GM19438 (cell line): ENCODE data around the gene MTPN.

Source experiments
- ATAC-seq: cut with Tn5 transposase; IDR thresholded peaks from one replicate; pipeline ENCODE4 v1.9.1; 2021; ENCODE audit warnings: low read depth; ENCODE audit not compliant: unreplicated experiment

MTPN gene

DNA sequence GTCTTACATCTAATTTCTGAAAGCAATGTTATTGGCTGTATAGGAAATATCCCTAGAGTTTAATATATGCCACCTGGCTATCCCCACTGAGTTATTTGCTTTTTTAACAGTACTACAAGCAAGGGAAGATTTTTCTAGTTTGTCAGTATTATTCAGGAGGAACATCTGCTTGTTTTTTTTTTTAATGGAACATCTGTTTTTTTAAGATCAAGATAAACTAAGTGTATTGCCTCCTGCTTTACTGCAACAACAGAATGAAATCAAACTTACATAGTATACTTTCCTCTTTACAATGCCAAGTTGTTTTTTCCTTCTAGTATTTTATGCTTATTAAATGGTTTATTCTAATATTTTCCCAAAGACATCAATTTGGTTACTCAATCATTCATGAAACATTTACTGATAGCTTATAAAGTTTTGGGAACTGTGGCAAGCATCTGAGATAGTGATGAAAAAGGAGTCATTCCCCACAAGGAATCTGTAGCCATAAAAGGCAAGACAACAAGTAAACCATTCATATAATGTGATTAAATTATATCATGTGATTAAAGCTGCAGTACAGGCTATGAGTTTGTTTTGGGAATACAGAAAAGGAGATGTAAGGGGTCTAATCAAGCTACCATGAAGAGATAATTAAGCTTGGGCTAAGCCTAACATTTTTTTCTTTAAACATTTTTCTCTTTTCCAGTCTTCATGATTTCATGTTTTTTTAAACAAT lies 17.4 kb downstream of the MTPN start:
- no peak for ATAC-seq

DNA sequence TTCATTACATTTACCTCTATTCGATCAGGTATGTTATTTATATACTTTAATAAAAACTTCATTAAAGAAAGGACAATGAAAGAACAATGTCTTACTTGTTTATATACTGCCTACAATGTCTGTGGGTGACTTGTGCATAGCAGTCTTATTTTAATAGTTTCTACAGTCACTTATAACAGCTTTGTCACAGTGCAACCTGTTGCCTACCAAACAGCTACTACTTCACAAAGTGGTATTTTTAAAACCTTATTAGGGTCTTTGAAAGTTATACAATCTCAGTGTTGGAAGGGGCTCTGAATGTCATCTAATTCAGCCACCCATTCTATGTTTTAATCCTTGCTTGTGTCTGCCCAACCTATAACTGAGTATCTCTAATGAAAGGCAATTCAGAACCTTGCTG lies 19.0 kb downstream of the MTPN start:
- ATAC-seq, result no peak

DNA sequence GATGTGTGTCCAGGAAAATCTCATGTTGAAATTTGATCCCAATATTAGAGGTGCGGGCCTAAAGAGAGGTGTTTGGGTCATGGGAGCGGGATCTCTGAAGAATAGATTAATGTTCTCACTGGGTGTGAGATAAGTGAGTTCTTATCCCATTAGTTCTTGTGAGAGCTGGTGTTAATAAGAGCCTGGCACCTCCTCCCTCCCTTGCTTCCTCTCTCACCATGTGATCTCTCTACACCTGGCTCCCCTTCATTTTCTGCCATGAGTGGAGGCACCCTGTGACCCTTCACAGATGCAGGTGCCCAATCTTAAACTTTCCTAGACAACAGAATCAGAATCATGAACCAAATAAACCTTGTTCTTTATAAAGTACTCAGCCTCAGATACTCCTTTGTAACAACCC lies 19.5 kb downstream of the MTPN start:
- no peak for ATAC-seq

DNA sequence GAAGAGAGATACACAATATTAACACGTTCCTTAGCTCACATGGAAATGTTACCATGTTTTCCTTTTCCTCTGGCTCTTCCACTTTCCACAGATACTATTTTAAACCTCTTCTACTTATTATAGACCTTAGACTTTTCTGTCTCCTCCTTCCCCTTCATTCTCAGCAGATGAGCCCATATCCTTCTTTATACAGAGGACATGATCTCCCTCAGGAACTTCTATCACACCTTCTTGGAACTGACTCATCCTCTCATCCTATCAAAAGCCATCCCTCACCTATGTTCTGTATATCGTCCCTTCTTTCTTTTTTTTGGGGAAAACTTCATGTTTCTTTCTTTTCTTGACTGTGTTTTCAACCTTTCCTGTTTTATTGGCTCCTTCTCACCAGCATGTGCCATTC lies 20.8 kb downstream of the MTPN start:
- ATAC-seq, result no peak

DNA sequence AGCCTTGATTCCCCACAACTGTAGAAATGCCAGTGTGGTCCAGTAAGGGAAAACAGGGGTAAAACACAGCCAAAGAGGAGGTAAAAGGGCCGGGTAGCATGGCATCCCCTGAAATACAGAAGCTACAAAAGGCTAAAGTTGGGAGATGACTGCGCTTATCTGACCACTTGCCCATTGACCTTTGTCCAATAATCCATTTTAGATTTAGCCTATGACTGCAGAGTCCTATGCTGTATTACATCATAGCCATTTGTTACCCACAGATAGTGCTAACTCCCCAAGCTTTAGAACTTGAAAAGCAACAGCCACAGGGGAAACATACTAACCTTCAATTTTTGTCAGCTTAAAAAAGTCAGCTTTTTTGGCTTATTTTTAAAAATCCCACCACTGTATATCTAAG lies 26.2 kb downstream of the MTPN start:
- no peak for ATAC-seq

DNA sequence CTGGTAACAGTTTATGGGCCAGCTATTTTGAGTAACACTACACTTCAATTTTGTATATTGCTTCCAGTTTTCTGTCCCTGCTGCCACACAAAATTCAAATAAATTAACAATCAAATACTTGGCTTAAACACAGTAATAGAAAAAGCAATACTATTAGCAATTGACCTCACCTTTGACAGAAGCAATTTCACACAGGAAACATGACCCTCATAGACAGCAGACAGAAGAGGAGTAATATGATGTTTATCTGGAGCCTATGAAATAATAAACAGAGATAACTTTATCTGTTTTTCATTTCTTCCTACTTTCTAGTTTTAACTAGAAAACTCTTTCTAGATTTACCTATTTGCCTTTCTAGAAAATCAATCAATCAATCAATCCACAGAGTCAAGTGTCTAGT lies 26.7 kb downstream of the MTPN start:
- ATAC-seq, result no peak

DNA sequence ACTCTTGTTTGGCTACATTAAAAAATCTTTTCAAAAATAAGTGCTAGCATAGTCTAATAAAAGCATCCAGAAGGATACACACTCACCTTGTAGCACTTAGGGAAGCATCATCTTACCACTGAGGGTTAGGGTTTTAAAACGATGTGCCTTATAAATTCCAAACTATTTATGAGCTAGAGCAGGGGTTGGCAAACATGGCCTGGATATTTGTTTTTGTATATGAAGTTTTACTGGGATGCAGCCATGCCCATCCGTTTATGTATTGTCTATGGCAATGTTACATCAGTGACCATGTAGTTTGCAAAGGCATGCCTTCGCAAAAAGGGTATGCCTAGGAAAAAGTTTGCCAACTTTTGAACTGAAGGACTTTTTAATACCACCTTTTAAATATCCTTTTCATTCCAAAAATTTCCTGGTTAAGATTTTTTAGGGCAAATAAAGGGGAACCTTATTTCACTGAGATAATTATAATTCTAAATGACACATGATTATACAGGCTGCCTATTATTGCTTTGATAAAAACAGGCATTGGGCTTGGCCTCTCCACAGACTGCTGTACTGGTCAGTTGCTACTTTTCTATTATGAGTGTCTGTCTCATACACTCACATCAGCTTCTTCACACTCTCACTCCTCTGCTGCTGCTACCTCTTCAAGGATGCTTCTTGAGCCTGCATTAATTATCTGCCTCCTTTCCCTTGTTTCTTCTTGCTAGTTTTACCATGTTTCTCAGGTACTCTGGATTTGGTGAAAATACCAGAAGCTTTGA lies 30.7 kb downstream of the MTPN start:
- ATAC-seq, result no peak

DNA sequence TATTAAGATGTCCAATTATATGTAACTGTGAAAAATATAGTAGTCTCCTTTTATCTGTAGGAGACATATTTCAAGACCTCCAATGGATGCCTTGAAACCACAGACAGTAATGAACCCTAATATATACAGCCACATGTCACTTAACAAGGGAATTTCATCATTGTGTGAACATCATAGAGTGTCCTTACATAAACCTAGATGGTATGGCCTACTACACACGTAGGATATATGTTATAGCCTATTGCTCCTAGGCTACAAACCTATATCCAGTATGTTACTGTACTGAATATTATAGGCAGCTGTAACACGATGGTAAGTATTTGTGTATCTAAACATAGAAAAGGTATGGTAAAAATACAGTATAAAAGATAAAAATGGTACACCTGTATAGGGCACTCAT lies 32.4 kb downstream of the MTPN start:
- no peak for ATAC-seq

DNA sequence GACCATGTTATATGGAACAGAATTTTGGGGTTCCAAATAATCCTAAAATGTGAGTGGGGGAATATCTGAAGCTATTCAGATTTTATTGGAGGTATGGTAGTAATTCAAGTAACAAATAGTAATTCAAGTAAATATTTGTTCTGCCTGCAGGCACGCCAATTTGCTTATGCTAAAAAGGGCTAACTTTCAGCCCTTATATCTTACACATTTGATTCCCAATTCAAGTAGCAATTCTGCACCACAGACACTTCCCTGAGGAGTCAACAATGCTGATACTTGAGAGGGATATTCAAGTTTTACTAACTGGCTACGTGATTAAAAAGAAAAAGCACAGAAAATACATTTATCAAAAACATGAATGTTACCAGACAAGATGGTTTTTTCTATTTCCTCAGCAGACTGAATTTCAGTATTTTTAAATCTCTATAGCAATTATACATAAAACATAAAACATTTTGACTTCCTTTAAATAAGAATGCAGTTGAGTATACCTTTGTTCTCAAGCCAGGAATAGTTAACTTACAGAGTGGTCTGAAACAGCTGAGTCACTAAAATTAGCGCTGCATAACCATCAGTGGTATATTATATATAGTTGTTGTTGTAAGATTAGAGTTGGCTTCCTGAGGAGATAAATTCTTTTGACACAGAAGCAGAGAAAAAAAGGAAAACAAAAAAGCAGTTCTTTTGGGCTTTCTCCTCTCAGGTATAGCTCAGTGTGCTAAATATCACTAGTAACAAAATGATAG lies 33.9 kb downstream of the MTPN start:
- no peak for ATAC-seq

DNA sequence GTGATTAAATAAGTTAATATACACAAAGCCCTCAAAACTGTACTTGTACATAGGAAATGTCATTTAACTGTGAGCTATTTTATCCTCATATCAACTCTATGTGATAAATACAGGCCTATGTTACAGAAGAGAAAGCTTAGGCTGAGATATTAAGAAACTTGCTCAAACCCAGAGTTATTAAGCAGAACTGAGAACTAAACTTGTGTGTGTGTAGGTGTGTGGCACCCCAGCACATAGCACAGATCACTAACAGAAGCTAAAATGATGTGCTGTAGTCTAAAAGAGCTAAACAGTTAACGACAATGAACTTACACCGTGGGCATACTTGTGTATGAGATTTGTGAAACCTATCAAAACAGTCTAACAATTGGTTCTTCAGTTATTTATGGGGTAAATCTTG lies 34.5 kb downstream of the MTPN start:
- ATAC-seq, result no peak

DNA sequence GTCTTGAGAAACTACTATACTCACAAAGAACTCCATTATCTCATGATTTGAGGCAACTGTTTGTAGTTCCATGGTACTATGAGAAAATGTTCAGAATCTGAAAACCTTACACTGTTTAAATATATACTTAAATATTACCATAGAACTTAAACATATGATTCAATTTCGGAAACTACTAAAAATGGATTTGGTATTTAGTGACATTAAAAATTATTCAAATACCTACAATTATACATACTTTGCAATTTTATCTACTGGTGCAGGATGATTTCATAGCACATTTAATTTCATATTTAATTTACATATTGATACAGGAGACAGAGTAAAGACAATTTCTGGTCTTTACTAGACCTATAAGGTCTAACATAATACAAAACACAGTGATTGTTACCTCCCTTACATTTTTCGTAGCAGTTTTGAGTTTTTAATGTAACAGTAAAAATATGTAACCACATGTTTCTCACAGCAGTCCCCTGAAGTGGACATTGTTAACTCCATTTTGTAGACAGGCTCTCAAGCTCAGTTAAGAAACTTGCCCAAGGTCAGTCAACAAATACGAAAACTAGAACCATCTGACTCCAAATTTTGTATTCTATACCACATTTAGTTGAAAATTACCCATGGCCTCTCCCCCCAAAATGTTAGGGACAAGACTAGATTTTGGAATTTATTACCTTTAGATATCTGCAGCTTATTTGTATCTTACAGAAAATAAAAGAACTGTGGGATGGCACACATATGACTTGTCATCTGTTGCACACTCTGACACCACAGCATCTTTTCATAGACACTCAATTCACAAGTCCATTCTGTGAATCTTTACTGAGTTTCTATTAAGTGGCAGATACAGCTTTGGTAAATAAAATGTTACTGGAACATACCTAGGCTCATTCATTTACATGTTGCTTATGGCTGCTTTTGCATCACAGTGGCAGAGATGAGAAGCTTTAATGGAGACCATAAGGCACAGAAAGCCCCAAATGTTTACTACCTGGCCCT lies 36.8 kb downstream of the MTPN start:
- ATAC-seq, result no peak

DNA sequence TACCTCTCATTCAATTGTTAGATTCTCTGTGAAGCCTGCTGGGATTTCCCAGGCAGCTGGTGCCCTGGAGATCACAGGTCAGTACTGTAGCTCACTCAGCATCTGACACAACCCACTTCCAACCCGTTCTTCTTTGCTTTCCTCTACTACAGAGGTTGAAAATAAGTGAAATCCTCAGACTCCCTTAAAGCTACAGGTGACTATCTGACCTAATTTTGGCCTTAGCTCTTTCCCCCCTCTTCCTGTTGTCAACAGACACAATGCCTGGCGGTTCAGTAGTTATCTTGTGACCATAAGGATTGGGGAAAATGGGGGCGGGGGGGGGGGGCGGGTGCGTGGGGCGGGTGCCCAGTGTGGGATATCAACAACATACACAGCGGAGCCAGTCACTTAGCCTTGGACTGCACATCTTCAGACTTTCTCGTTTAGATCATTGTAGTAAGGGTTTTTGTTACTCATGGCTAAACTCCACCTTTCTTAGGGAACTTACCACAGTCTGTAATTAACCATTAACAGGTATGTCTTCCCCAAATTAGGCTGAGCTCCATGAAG lies 37.8 kb downstream of the MTPN start:
- no peak for ATAC-seq

DNA sequence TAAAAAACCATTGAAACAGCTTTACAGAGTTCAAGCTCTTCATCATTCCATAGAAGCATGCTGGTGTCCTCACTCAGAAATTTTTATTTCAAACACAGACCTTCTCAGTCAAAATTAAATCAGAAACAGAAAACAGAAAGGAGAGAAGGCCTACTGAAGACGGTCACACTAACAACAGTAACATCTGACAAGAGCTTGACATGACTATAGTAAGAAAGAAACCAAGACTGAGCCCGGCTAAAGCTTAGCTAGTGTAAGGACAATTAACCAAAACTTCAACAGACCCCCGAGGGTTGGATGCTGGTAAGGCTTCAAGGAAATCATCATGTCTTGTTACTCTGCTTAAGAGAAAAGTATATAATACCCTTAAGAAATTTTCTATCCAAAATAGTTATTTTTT lies 38.6 kb downstream of the MTPN start:
- peak; percentile 53 for ATAC-seq

DNA sequence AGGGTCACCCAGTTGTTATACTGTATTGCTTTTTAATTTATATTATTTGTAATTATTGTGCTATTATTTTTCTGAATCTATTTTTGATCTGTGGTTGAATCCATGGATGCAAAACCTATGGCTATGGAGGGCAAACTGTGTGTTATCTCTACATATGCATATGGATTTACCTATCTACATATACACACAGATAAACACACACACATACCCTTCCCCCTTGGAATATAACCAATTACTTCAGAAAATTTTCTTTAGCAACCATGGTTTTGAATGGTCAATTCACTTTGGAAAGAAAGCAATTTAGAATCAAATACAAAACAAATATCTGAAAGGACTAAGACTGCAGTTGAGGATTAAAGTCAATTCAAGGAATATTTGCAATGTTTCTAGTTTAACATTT lies 39.1 kb downstream of the MTPN start:
- no peak for ATAC-seq

DNA sequence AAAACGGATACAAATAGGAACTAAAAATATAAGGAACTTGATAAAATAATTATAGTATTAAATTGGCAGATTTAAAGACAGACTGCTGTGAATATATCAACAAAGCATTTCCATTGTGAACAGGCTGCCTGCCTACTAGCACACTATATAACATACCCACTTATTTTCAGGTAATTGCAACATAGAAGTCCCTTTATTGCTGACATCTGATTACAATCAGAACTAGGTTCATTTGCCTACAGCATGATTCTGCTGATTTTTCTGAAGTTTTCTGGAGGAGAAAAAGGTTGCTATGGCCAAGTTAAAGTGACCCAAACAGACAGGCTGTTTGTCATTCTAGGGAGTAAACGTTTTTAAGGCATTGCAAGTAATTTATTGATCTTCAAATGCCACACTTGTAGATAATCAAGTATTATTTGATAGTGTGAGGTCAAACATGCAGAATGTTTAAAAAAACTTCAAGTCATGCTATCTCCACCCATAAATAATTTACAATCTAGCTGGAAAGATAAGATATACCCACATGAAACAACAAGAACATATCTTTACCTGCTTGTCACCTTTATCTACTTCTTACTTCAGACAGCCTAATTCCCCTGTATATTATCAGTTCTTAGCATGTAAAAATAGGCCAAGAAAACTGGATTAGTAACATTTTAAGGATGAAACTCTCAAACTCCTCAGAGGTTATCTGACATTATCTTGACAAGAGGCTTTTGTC lies 40.5 kb downstream of the MTPN start:
- ATAC-seq, result no peak

DNA sequence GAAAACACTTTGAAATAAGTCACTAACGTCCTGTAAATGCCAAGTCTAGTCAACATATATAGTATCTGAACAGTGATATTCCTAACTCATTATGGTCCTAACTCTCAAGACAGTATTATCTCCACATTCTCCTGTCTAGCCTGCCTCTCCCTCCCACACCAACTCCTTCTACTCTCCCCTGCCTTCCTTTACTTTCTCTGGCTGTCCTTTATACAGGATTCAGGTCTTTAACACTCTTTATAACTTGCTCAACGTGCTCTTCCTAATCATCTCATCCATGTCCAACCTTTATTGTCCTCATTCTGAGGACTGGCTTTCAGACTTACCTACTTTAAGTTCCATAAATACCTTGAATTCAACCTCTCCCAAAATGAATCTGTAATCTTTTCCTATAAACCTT lies 42.5 kb downstream of the MTPN start:
- ATAC-seq, result no peak

DNA sequence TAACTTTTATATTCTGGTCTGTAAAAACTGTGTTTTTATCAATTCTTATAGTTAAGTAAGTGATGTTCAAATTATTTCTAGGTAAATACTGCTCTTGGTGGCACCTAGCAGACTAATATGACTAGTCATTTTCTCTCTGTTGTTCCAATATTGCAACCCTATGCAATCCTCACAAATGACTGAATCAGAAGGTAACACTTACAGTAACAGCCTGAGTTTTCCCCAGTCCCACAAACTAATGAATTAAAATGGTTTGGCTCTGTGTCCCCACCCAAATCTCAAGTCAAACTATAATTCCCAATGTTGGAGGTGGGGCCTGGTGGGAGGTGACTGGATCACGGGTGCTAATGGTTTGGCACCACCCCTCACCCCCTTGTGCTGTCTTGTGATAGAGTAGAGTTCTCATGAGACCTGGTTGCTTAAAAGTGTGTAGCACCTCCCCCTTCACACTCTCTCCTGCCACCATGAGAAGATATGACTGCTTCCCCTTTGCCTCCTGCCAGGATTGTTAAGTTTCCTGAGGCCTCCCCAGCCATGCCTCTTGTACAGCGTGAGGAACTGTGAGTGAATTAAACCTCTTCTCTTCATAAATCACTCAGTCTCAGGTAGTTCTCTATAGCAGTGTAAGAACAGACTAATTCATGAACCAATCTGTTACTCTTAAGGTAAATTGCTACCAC lies 43.5 kb downstream of the MTPN start:
- no peak for ATAC-seq

DNA sequence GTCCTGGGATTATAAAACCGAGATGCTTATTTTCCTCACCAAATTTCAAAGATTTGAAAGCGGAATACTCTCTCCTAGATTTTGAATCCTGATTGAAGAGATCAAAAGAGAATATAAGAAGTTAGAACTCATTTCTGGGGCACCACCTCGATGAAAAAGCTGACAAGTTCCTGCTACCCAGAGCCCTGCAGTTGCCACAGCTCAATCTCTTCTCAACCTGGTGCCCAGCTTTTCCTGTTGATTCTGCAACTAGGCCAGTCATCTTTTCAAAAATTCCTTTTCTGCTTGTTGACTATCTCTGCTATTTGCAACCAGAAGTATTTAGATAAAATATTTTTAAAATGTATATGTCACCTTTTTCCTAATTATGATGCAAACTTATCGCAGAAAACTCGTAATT lies 45.0 kb downstream of the MTPN start:
- no peak for ATAC-seq
